ENCODE measurements around the gene MNT.

GRCh38 chr17:2398655-2399571, 1.9 kb downstream of the MNT start:
- no peak for TF ChIP-seq GATA2 (IDR thresholded peaks at IDR 0.05; ENCODE audit: low read depth, low read length)
- no peak for TF ChIP-seq GATA3 (IDR thresholded peaks at IDR 0.05; ENCODE audit: low read depth, low read length)

All from SH-SY5Y (cell line).